Activated naive CD4-positive, alpha-beta T cell (primary cell): ENCODE data around the gene SLC30A3.

Source experiments
- DNase-seq, 4 experiments: peaks; one replicate each; lab custom pipeline; 2025; lab: John Stamatoyannopoulos, UW

SLC30A3 gene

GRCh38 chr2:27256855-27257454 lies 5.9 kb downstream of the SLC30A3 start:
- DNase-seq, result no peak

- no peak for DNase-seq
Measured at GRCh38 chr2:27255660-27256059, 7.2 kb downstream of the SLC30A3 start.

GRCh38 chr2:27255187-27255586 lies 7.7 kb downstream of the SLC30A3 start:
- no peak for DNase-seq

GRCh38 chr2:27251766-27252165 lies 11.1 kb downstream of the SLC30A3 start:
- no peak for DNase-seq

DNA sequence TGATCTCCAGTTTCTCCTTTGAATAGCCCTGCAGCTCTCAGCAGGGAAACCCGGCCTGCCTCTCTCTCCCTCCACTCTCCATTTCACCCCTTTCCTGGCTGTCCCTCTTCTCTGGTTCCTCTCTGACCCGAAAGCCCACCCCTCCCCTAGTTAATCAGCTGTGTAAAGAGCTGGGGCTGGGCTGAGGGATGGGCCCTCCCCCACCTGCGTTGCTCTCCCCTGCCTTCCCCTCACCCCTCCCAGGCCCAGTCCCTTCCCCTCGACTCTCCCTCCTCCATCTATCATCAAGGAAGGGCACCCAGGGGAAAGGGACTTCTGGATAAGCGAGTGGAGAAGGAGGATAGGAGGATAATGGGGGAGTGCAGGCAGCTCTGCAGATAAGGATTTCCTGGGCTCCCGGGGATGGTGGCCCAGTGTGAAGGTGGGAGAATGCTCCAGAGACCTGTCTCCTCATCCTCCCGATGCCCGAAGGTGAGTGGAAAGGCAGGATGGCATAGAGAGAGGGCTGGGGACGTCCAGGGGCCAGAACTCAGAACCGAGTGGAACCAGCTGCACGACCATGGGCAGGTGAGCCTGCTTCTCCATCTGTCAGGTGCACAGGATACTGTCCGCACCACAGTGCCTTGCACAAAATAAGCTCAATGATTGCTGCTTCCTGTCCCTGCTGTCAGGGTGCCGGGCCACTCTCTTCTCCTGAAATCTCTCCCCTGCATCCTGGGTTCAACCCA lies 12.0 kb downstream of the SLC30A3 start:
- DNase-seq, result no peak

- peak in 1 of 4 experiments; percentile 41 for DNase-seq
Measured at GRCh38 chr2:27249891-27250651, 12.8 kb downstream of the SLC30A3 start.

GRCh38 chr2:27249159-27249890 lies 13.5 kb downstream of the SLC30A3 start:
- no peak for DNase-seq

DNA sequence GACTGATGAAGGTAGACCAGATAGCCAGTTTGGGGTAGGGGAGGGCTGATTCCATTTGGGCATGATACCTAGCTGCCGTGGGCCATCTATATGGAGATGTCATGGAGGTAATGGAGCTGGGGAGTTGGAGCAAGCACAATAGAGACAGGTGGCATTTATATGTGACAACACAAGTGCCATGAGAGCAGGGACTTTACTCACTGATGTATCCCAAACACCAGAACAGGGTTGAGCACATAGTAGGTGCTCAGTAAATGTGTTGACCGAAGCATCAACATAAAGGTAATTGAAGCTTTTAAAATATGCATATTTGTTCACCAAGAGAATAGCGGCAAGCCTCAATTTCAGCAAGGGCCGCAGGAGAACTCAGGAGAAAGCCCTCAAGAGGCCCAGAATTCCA lies 15.0 kb downstream of the SLC30A3 start:
- no peak for DNase-seq

GRCh38 chr2:27245626-27246025 lies 17.2 kb downstream of the SLC30A3 start:
- DNase-seq, result no peak

- DNase-seq, result no peak
Measured at GRCh38 chr2:27245116-27245515, 17.7 kb downstream of the SLC30A3 start.

- DNase-seq, result no peak
Measured at GRCh38 chr2:27243391-27244130, 19.3 kb downstream of the SLC30A3 start.

GRCh38 chr2:27242614-27242951 lies 20.3 kb downstream of the SLC30A3 start:
- DNase-seq, result no peak

GRCh38 chr2:27241761-27242613 lies 20.9 kb downstream of the SLC30A3 start:
- DNase-seq, result no peak

DNA sequence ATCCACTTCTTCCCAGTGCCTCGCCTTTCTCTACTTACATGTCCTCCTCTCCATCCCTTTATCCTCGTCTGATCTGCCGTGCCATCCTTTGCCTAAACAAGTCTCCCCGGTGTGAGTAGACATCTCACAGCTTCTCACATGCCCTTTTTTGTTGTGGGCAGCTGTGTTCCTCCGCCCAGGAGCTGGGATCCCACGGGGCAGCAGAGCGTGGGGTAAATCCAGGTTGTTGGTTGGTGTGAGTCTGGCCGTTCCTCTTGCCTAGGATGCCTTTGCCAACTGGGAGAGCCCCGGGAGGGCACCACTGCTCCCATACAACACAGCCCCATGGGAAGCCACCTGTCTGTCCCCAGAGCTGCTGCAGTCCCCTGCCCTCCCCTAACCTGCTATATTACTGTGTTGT lies 22.4 kb downstream of the SLC30A3 start:
- DNase-seq, result no peak

GRCh38 chr2:27238976-27239375 lies 23.9 kb downstream of the SLC30A3 start:
- no peak for DNase-seq

DNA sequence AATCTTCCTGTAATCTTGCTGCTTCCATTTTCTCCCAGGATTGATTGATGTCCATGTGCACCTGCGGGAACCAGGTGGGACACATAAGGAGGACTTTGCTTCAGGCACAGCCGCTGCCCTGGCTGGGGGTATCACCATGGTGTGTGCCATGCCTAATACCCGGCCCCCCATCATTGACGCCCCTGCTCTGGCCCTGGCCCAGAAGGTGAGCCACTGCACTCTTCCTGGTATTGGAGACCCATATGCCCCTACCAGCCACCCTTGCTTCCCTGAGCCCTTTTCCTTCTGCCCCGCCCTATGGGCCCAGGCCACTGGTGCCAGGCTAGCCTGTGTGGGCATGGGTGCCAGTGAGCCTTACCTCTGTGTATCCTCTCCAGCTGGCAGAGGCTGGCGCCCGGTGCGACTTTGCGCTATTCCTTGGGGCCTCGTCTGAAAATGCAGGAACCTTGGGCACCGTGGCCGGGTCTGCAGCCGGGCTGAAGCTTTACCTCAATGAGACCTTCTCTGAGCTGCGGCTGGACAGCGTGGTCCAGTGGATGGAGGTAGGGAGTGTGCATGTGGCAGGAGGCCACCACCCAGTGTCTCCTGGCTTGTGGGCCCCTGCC lies 25.4 kb downstream of the SLC30A3 start:
- no peak for DNase-seq

DNA sequence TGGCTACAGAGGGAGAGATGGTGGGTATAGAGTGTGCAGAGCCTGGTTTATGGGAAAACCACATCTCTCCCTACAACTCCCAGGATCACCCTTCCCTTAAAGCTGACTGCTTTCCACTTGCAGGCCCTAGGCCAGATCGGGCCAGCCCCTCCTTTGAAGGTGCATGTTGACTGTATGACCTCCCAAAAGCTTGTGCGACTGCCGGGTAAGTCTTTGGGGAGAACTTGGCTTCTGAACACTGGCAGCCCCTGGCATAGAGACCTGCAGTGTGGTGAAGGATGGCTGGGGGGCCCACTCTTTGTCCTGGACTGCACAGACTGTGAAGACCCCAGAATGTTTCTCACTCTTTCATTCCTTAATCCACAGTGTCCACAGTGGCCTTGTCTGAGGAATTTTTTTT lies 26.2 kb downstream of the SLC30A3 start:
- DNase-seq, result no peak

- DNase-seq, result no peak
Measured at GRCh38 chr2:27236136-27236535, 26.7 kb downstream of the SLC30A3 start.

GRCh38 chr2:27233341-27233740 lies 29.5 kb downstream of the SLC30A3 start:
- no peak for DNase-seq

- DNase-seq, result no peak
Measured at GRCh38 chr2:27231921-27232320, 30.9 kb downstream of the SLC30A3 start.
